HepG2 (cell line): Measurements from ENCODE around the gene FBXL13. TPM values are rescaled to one million over a fixed set of nuclear protein-coding genes. Genes with fewer than 3 reads are reported as not detected.

ENCODE experiments used
- ATAC-seq: fragments of 200-7000 bp; cut with Tn5 transposase; 3 replicates; pipeline ENCODE4 v1.9.1; 2020; ENCODE audit warnings: mild to moderate bottlenecking, moderate library complexity
- BruUV-seq: library from RNA; stranded (reverse); fragments of 400-500 nt; replicated peaks from 2 replicates; lab custom pipeline; 2021; lab: Mats Ljungman, UMichigan
- CTCF ChIA-PET: fragments of 300-600 bp; formaldehyde crosslinking; extraction: SDS; loops from one replicate; lab custom pipeline; 2021; ENCODE audit warnings: low total read pairs, inconsistent platforms, low intra/inter-chr PET ratio; lab: Yijun Ruan, JAX
- POLR2A ChIA-PET: fragments of 350-600 bp; sonication (Branson Sonifier 250); formaldehyde crosslinking; loops from one replicate; lab custom pipeline; 2020; ENCODE audit warnings: antibody characterized with exemption, inconsistent platforms; lab: Yijun Ruan, JAX
- DNase-seq: peaks from one replicate; pipeline ENCODE4 v3.0.0-alpha.2; 2015; ENCODE audit warnings: low spot score
- FAIRE-seq: peaks from 3 replicates; lab custom pipeline; 2011; peaks lifted over from hg19 to GRCh38; lab: Jason Lieb, UNC
- H2AFZ ChIP-seq: one replicate; pipeline ENCODE4 v1.6.1; 2011; ENCODE audit warnings: low read length, inconsistent platforms
- H3K27ac ChIP-seq: fragments of 300-600 bp; 3 replicates; pipeline ENCODE4 v1.8.0; 2011; ENCODE audit warnings: mixed run types, mild to moderate bottlenecking, mixed read lengths, low read length, inconsistent platforms; ENCODE audit not compliant: insufficient read depth; ENCODE audit errors: extremely low read length
- H3K27me3 ChIP-seq, 2 experiments: fragments of 200-600 bp in 1 of 2; 2 replicates in 1 of 2; 3 replicates in 1 of 2; pipeline versions ENCODE4 v1.6.0 to v1.8.0; 2011; ENCODE audit warnings: low read length in 2 of 2, mild to moderate bottlenecking in 2 of 2, moderate library complexity in 2 of 2, inconsistent platforms in 1 of 2; ENCODE audit not compliant: insufficient read depth in 2 of 2, control insufficient read depth in 1 of 2
- H3K36me3 ChIP-seq, 2 experiments: fragments of 200-600 bp in 1 of 2; replicated peaks in 1 of 2; 2 replicates in 1 of 2; 3 replicates in 1 of 2; pipeline versions ENCODE4 v1.5.1 to v1.8.0; 2011; ENCODE audit warnings: low read length in 2 of 2, inconsistent platforms in 1 of 2; ENCODE audit not compliant: insufficient read depth in 2 of 2, control insufficient read depth in 1 of 2
- H3K4me1 ChIP-seq: 2 replicates; pipeline ENCODE4 v1.5.1; 2012; ENCODE audit warnings: low read length, inconsistent platforms; ENCODE audit not compliant: insufficient read depth
- H3K4me2 ChIP-seq: 2 replicates; pipeline ENCODE4 v1.6.0; 2011; ENCODE audit warnings: low read depth, low read length, inconsistent platforms
- H3K4me3 ChIP-seq, 3 experiments: fragments of 200-600 bp in 1 of 3; sonication (generic), shearing (Covaris generic) in 1 of 3; replicated peaks in 1 of 3; 2 replicates each; pipeline ENCODE4 v1.5.1; 2011 to 2016; ENCODE audit warnings: low read length in 3 of 3, inconsistent platforms in 2 of 3, low read depth in 2 of 3, mild to moderate bottlenecking in 2 of 3, control low read depth in 1 of 3, mixed read lengths in 1 of 3; ENCODE audit not compliant: insufficient read depth in 1 of 3
- H3K79me2 ChIP-seq: one replicate; pipeline ENCODE4 v1.6.1; 2011; ENCODE audit warnings: low read length, inconsistent platforms; ENCODE audit not compliant: insufficient read depth
- H3K9ac ChIP-seq: 2 replicates; pipeline ENCODE4 v1.6.0; 2011; ENCODE audit warnings: mild to moderate bottlenecking, low read depth, low read length, inconsistent platforms; ENCODE audit not compliant: insufficient read depth
- H3K9me3 ChIP-seq: 2 replicates; pipeline ENCODE4 v1.5.1; 2012; ENCODE audit warnings: mild to moderate bottlenecking, low read length
- H4K20me1 ChIP-seq: 2 replicates; pipeline ENCODE4 v1.6.0; 2011; ENCODE audit warnings: inconsistent platforms, mild to moderate bottlenecking, low read length, moderate library complexity; ENCODE audit not compliant: insufficient read depth
- LCORL ChIP-seq, 2 experiments: fragments of 450-650 bp in 1 of 2; sonication (generic) in 1 of 2; formaldehyde crosslinking in 1 of 2; IDR thresholded peaks; 2 replicates each; pipeline versions ENCODE4 v1.5.0 to v1.6.1; 2017 to 2020; ENCODE audit warnings: antibody characterized with exemption in 1 of 2, missing genetic modification reagents in 1 of 2
- NFKBIZ ChIP-seq: IDR thresholded peaks from 2 replicates; pipeline ENCODE4 v1.6.1; 2018; ENCODE audit warnings: missing genetic modification reagents, missing compliant biosample characterization
- NR2F1 ChIP-seq, 2 experiments: fragments of 450-650 bp in 1 of 2; formaldehyde crosslinking in 1 of 2; IDR thresholded peaks; 2 replicates each; pipeline versions ENCODE4 v1.5.0 to v1.6.1; 2016 to 2020; ENCODE audit warnings: mild to moderate bottlenecking in 1 of 2, missing compliant biosample characterization in 1 of 2, missing genetic modification reagents in 1 of 2, moderate library complexity in 1 of 2
- RBAK ChIP-seq: sonication (generic); formaldehyde crosslinking; IDR thresholded peaks from 2 replicates; pipeline ENCODE4 v1.5.1; 2020; ENCODE audit warnings: mild to moderate bottlenecking, missing genetic modification reagents
- SAP130 ChIP-seq: IDR thresholded peaks from 2 replicates; pipeline ENCODE4 v1.6.1; 2016; ENCODE audit warnings: low read depth
- ZNF577 ChIP-seq: sonication (generic); formaldehyde crosslinking; IDR thresholded peaks from 2 replicates; pipeline ENCODE4 v1.4.0; 2020; ENCODE audit warnings: mild to moderate bottlenecking, low read depth, missing genetic modification reagents, borderline replicate concordance
- ZSCAN29 ChIP-seq: sonication (generic); formaldehyde crosslinking; conservative IDR thresholded peaks from 2 replicates; pipeline ENCODE4 v1.4.0; 2020; ENCODE audit warnings: mild to moderate bottlenecking, missing genetic modification reagents
- WGBS: methylation state at CpG from one replicate; pipeline ENCODE4 v1.1.6; 2017; ENCODE audit warnings: low lambda C conversion rate; 5-methylcytosine and 5-hydroxymethylcytosine counted together
- in situ Hi-C: cut with HindIII; loops from 2 replicates; pipeline ENCODE4 v1.10.0; 2017; ENCODE audit warnings: low pct_unique_long_range_greater_than_20kb; ENCODE audit not compliant: extremely low pct_ligation_motif_present
- intact Hi-C: fragments of 100-400 bp; cut with micrococcal nuclease; formaldehyde crosslinking; loops from one replicate; pipeline ENCODE4 v1.10.0; 2022; ENCODE audit not compliant: unreplicated experiment
- polyA plus RNA-seq, 8 experiments: library from polyadenylated mRNA; depleted of rRNA in 3 of 8; stranded (reverse) in 7 of 8; unstranded in 1 of 8; fragments of >200 nt; fragmentation: Illumina TruSeq in 4 of 8; extraction: Trizol in 4 of 8; gene quantifications; 2 replicates each; pipeline versions ENCODE4 v1.2.1 to v1.2.3, GENCODE V29; 2011 to 2016; ENCODE audit warnings: low read depth in 4 of 8, missing spikeins in 1 of 8, mixed read lengths in 1 of 8; ENCODE audit not compliant: insufficient read depth in 1 of 8
- total RNA-seq, 5 experiments: library from RNA; depleted of rRNA; stranded (reverse); fragments of >200 nt; fragmentation: Illumina TruSeq; extraction: Trizol; gene quantifications; 2 replicates each; pipeline ENCODE4 v1.2.3, GENCODE V29; 2016; ENCODE audit warnings: low read depth in 1 of 5

Gene FBXL13
- total and polyA plus RNA-seq, 2 of the 13 experiments (the other 11 are each of a cell fraction or from before 2014, with no cell fraction given): 0.24 to 0.77 TPM

DNA sequence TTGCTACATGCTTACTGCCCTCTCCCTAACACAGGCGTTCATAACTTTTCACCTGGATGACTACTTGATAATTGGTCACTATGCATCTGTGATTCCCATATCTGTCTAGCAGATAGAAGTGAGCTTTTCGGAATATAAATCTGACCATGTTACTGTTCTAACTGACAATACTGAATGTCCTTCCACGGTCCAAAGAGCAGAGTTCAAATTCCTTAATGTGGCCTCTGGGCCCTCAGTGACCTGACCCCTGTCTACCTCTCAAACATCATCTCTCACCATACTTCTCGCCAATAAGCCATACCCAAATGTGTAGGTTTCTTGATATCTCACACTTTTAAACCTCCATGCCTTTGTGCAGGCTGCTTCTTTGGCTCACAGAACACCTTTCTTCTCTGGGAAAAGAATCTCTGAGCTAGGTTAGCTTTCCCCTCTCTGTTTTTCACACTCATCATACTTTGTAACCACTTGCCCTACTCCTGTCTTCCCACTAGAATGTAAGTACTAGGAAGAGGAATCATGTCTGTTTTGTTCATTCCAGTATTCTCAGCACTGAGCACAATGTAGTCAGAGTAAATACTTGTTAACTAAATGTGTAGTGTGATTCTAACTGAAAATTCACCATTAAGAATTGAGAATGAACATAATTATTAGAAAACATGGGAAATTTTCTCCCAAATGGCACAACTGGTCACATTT is 201.0 kb downstream of the FBXL13 start (continued):
- TF ChIP-seq LCORL (IDR thresholded peaks at IDR 0.05) (no peak), LCORL (CRISPR knock-in tag; IDR thresholded peaks at IDR 0.05) (peak; percentile 55; the same call in 1 of the 2 replicates), RBAK (CRISPR knock-in tag) (no peak), ZNF577 (CRISPR knock-in tag) (no peak), NR2F1 (CRISPR knock-in tag; IDR thresholded peaks at IDR 0.05) (peak; percentile 68 to 84), ZSCAN29 (CRISPR knock-in tag) (0 out of 2 replicates have a peak, but pooled peaks have one; percentile 27), NFKBIZ (CRISPR knock-in tag) (no peak)

DNA sequence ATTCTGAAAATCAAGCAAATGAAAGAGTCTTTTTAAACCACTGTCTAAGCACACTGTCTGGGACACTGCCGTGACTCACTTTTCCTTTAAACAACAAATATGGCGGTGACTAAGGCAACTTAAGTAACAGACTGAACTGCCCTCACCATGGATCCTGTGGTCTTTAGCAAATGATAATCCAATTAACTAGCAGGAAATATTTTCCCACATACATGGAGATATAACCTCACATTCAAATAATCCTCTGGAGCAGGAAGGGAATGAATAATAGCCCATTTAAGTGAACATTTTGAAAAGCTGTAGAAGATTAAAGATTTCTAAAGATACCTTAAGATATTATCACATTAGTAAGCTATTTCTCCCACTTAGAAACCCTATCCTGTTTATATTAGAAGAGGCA is 202.1 kb downstream of the FBXL13 start:
- ChIA-PET CTCF (no interaction called here), POLR2A (interaction anchor here (0.9 kb wide), 1 partner anchor 61 kb away, joined by 3 read pairs; no protein-coding TSS in a partner anchor)
- Histone ChIP-seq H4K20me1 (no peaks in the 10 kb centered on the region), H3K4me3 (no peak overlapping the region), H3K27me3 (no peaks in the 10 kb centered on the region; a peak in 1 of 5 replicates), H3K4me2 (no peak overlapping the region), H3K36me3 (no peaks in the 10 kb centered on the region), H2AFZ (no peak overlapping the region), H3K27ac (no peak overlapping the region), H3K4me1 (peaks cover 73% of the 10 kb centered on the region), H3K9ac (no peak overlapping the region), H3K79me2 (no peaks in the 10 kb centered on the region), H3K9me3 (no peaks in the 10 kb centered on the region)
- intact Hi-C loops: no loop called here
- DNase-seq (no peak), ATAC-seq (no peak), FAIRE-seq (no peak)
- WGBS: 94% methylated on average over 2 of the region's 2 CpGs
- in situ Hi-C loops: no loop called here
- no peak for TF ChIP-seq SAP130 (CRISPR knock-in tag)
- no TSS peak for BruUV-seq
